ENCODE data around the gene FNDC8.

DNA sequence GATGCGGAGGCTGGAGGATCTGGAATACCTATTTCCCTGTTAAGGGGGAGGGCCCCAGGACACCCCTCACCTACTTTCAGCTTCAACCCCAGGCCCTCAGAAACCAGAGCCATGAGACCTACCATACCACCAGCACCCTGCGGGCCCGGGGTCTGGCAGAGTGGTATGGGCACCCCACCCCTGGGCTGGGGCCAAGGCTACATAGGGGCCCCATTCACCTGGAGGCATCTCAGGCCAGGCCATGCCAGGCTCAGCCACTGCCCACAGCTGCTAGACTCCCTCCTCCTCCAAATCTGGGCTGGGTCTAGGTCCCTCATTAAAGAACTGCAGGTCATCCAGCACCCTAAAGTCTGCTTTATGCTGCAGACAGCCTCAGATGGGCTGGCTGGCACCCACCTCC lies 9.0 kb downstream of the FNDC8 start:
- TF ChIP-seq CTCF (IDR thresholded peaks at IDR 0.05) (no peak), POLR2A (IDR thresholded peaks at IDR 0.05) (no peak), EP300 (IDR thresholded peaks at IDR 0.05) (no peak)

All from tibial nerve (tissue), 4 donors.